C4-2B (cell line): ENCODE data around the gene UQCC3.

Experiments used
- ZFX ChIP-seq: fragments of 450-650 bp; IDR thresholded peaks from 2 replicates; pipeline ENCODE4 v1.6.1; 2017
- TF ChIP-seq, protein P1 (sequence below): fragments of 450-650 bp; conservative IDR thresholded peaks from 2 replicates; pipeline ENCODE4 v1.5.1; 2017; ENCODE audit warnings: mild to moderate bottlenecking

DNA sequence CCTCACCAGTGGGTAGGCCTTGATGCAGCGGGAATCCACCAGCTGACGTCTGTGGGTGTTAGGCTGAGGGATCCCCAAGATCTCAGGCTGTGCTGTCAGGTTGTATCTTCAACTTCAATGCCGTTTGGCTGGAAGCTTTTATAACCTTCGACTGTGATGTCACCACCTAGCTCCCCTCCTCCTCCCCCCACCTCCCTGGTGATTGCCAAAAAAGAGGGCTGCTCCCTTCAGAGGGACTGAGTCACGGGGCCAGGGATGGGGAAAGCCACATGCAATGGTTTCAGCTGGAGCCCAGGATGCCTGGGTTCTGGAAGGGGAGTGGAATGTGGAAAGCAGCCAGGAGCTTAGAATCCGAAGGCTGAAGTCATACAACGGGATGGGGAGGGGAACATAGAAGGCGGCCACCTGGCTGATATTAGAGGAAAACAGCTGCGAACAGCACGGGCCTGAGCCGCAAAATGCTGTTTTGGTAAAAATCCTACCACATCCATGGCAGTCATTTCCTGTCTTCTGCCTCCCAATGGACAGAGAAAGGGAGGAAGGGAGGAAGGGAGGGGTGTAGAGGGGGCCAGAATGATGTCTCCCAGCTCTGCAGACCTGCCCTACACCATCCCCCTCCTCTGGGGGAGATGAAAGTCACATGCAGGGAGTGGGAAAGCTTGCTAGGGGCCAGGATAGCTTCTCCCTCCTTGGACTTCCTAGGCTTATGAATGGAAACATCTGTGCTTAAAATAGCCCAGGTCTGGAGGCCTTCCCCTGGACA, 18.1 kb downstream of the UQCC3 start, which contains the start of gene LRRN4CL:
- TF ChIP-seq, protein P1, sequence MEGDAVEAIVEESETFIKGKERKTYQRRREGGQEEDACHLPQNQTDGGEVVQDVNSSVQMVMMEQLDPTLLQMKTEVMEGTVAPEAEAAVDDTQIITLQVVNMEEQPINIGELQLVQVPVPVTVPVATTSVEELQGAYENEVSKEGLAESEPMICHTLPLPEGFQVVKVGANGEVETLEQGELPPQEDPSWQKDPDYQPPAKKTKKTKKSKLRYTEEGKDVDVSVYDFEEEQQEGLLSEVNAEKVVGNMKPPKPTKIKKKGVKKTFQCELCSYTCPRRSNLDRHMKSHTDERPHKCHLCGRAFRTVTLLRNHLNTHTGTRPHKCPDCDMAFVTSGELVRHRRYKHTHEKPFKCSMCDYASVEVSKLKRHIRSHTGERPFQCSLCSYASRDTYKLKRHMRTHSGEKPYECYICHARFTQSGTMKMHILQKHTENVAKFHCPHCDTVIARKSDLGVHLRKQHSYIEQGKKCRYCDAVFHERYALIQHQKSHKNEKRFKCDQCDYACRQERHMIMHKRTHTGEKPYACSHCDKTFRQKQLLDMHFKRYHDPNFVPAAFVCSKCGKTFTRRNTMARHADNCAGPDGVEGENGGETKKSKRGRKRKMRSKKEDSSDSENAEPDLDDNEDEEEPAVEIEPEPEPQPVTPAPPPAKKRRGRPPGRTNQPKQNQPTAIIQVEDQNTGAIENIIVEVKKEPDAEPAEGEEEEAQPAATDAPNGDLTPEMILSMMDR, result no peak
- TF ChIP-seq ZFX, result no peak
